Right lobe of liver (tissue), 4 donors: ENCODE data around the gene HSPB9.
"Not testable (repeated sequence)": the region's sequence is repeated elsewhere in the genome, so short reads cannot be mapped to it uniquely, and the experiment has no call there.

Experiments
- POLR2A ChIP-seq: fragments of 450-650 bp; IDR thresholded peaks from one replicate; pipeline ENCODE4 v1.6.1; 2017; ENCODE audit warnings: antibody characterized with exemption, mild to moderate bottlenecking
- TF ChIP-seq, protein P1 (sequence below), 4 donors: fragments of 200-600 bp in 3 of 4; fragments of 450-650 bp in 1 of 4; IDR thresholded peaks; one replicate each; pipeline versions ENCODE4 v1.5.1 to v1.8.0; 2016 to 2022; ENCODE audit warnings: antibody characterized with exemption in 4 of 4, mild to moderate bottlenecking in 2 of 4
- donor health status: DM: no; HTN: no; CAD: no.
- donor health status: DM: no; HTN: no; CAD: no.
- donor health status: DM: no; HTN: yes; CAD: no.

DNA sequence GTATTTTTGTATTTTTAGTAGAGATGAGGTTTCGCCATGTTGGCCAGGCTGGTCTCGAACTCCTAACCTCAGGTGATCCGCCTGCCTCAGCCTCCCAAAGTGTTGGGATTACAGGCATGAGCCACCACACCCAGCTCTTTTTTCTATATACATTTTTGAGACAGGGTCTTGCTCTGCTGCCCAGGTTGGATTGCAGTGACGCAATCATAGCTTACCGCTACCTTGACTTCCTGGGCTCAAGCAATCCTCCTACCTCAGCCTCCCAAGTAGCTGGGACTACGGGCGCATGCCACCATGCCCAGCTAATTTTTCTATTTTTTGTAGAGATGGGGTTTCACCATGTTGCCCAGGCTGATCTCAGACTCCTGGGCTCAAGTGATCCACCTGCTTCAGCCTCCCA lies 18.1 kb downstream of the HSPB9 start:
- TF ChIP-seq, protein P1, sequence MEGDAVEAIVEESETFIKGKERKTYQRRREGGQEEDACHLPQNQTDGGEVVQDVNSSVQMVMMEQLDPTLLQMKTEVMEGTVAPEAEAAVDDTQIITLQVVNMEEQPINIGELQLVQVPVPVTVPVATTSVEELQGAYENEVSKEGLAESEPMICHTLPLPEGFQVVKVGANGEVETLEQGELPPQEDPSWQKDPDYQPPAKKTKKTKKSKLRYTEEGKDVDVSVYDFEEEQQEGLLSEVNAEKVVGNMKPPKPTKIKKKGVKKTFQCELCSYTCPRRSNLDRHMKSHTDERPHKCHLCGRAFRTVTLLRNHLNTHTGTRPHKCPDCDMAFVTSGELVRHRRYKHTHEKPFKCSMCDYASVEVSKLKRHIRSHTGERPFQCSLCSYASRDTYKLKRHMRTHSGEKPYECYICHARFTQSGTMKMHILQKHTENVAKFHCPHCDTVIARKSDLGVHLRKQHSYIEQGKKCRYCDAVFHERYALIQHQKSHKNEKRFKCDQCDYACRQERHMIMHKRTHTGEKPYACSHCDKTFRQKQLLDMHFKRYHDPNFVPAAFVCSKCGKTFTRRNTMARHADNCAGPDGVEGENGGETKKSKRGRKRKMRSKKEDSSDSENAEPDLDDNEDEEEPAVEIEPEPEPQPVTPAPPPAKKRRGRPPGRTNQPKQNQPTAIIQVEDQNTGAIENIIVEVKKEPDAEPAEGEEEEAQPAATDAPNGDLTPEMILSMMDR (IDR thresholded peaks at IDR 0.05): not testable (repeated sequence)
- not testable (repeated sequence) for TF ChIP-seq POLR2A
